GM23248 (cell line): ENCODE measurements around the gene SOD1.

Source experiments
- EZH2 ChIP-seq: fragments of 200-600 bp; sonication (generic); IDR thresholded peaks from 2 replicates; pipeline ENCODE4 v1.6.1; 2018; ENCODE audit warnings: antibody characterized with exemption, mild to moderate bottlenecking; ENCODE audit not compliant: insufficient read depth, poor library complexity, severe bottlenecking
- EZH2phosphoT487 ChIP-seq: fragments of 200-600 bp; sonication (generic); IDR thresholded peaks from 2 replicates; pipeline ENCODE4 v1.6.1; 2018; ENCODE audit warnings: antibody characterized with exemption, moderate library complexity, mild to moderate bottlenecking, low read depth; ENCODE audit not compliant: insufficient read depth

DNA sequence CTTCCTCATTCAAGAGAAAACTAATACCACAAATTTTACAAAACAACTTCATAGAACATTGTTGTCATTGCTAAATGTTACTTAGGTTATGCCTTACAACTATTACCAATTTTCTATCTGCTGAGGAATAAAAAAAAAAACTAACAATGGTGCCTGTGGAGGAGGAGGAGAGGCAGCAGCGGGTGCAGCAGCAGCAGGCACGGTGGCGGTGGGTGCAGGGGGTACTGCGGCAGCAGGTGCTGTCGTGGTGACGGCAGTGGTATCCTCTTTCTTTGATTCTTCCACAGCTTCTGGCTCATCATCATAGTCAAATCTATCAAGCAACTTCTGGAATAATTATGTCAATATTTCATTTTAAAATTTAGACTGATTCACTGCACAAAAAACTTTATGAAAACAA, 36.9 kb downstream of the SOD1 start:
- no peak for TF ChIP-seq EZH2
- TF ChIP-seq EZH2phosphoT487 = no peak
